Karpas-422 (cell line): ENCODE results near the gene P2RX3. TPM values are rescaled to one million over a fixed set of nuclear protein-coding genes. Genes with fewer than 3 reads are reported as not detected.

Source experiments
- DNase-seq: peaks from one replicate; pipeline ENCODE4 v3.0.0-alpha.2; 2015
- H2AFZ ChIP-seq: fragments of 200-600 bp; sonication (generic); 2 replicates; pipeline ENCODE4 v1.6.1; 2014; ENCODE audit warnings: antibody characterized with exemption, low read length, mixed read lengths
- H3K27ac ChIP-seq: fragments of 200-600 bp; sonication (generic); 2 replicates; pipeline ENCODE4 v1.5.1; 2014; ENCODE audit warnings: mild to moderate bottlenecking, low read length, moderate library complexity
- H3K27me3 ChIP-seq: fragments of 200-600 bp; sonication (generic); 2 replicates; pipeline ENCODE4 v1.6.1; 2014; ENCODE audit warnings: low read length, mixed read lengths
- H3K36me3 ChIP-seq: fragments of 200-600 bp; sonication (generic); 2 replicates; pipeline ENCODE4 v1.6.1; 2014; ENCODE audit warnings: low read length, mixed read lengths; ENCODE audit not compliant: insufficient read depth
- H3K4me1 ChIP-seq: fragments of 200-600 bp; sonication (generic); 2 replicates; pipeline ENCODE4 v1.6.1; 2014; ENCODE audit warnings: mild to moderate bottlenecking, low read length, mixed read lengths
- H3K4me2 ChIP-seq: fragments of 200-600 bp; sonication (generic); 2 replicates; pipeline ENCODE4 v1.6.1; 2014; ENCODE audit warnings: low read length, low read depth, mild to moderate bottlenecking; ENCODE audit not compliant: poor library complexity, severe bottlenecking
- H3K4me3 ChIP-seq: fragments of 200-600 bp; sonication (generic); 2 replicates; pipeline ENCODE4 v1.5.1; 2014; ENCODE audit warnings: mild to moderate bottlenecking, antibody characterized with exemption, low read length, mixed read lengths
- H3K79me2 ChIP-seq: fragments of 200-600 bp; sonication (generic); 2 replicates; pipeline ENCODE4 v1.6.1; 2014; ENCODE audit warnings: mild to moderate bottlenecking, low read length, mixed read lengths
- H3K9ac ChIP-seq: fragments of 200-600 bp; sonication (generic); 2 replicates; pipeline ENCODE4 v1.6.0; 2014; ENCODE audit warnings: low read length
- H3K9me2 ChIP-seq: fragments of 200-600 bp; sonication (generic), shearing (Covaris generic); replicated peaks from 2 replicates; pipeline ENCODE4 v1.6.0; 2014; ENCODE audit warnings: mild to moderate bottlenecking, low read length, moderate library complexity; ENCODE audit not compliant: insufficient read depth
- H3K9me3 ChIP-seq: fragments of 300-700, 200-600 bp; sonication (generic); 2 replicates; pipeline ENCODE4 v1.6.1; 2014; ENCODE audit warnings: low read length, mixed read lengths
- H4K20me1 ChIP-seq: fragments of 200-600 bp; sonication (generic); 2 replicates; pipeline ENCODE4 v1.6.1; 2014; ENCODE audit warnings: mild to moderate bottlenecking, antibody characterized with exemption, low read length, low read depth; ENCODE audit not compliant: insufficient read depth
- total RNA-seq: library from RNA; depleted of rRNA; stranded (reverse); fragments of >200 nt; shearing (Covaris generic); gene quantifications from 2 replicates; pipeline ENCODE4 v1.2.3, GENCODE V29; 2014; ENCODE audit warnings: low replicate concordance

Gene P2RX3
- total RNA-seq, 1 experiment from 2014 or later: not detected

GRCh38 chr11:57307666-57308270 is 30.4 kb upstream of the P2RX3 start:
- H3K27ac ChIP-seq: no peak overlapping the region
- H3K4me1 ChIP-seq: peaks cover 3% of the 10 kb centered on the region
- H3K27me3 ChIP-seq: no peaks in the 10 kb centered on the region
- H3K9me3 ChIP-seq: no peaks in the 10 kb centered on the region
- no peak overlapping the region for H3K4me3 ChIP-seq
- no peaks in the 10 kb centered on the region for H3K79me2 ChIP-seq
- no peaks in the 10 kb centered on the region; the same call in 1 of the 2 replicates for H3K36me3 ChIP-seq
- DNase-seq: no peak
- H3K4me2 ChIP-seq: no peak overlapping the region
- no peaks in the 10 kb centered on the region for H4K20me1 ChIP-seq
- no peaks in the 10 kb centered on the region for H3K9me2 ChIP-seq
- no peak overlapping the region for H3K9ac ChIP-seq
- H2AFZ ChIP-seq: no peak overlapping the region

GRCh38 chr11:57308426-57309060 is 29.6 kb upstream of the P2RX3 start:
- Histone ChIP-seq H3K4me1 (peaks cover 3% of the 10 kb centered on the region), H2AFZ (no peak overlapping the region), H3K4me3 (no peak overlapping the region), H4K20me1 (no peaks in the 10 kb centered on the region), H3K9ac (no peak overlapping the region), H3K36me3 (no peaks in the 10 kb centered on the region), H3K4me2 (no peak overlapping the region), H3K79me2 (no peaks in the 10 kb centered on the region), H3K27me3 (no peaks in the 10 kb centered on the region), H3K27ac (no peak overlapping the region), H3K9me2 (no peaks in the 10 kb centered on the region), H3K9me3 (no peaks in the 10 kb centered on the region)
- no peak for DNase-seq

DNA sequence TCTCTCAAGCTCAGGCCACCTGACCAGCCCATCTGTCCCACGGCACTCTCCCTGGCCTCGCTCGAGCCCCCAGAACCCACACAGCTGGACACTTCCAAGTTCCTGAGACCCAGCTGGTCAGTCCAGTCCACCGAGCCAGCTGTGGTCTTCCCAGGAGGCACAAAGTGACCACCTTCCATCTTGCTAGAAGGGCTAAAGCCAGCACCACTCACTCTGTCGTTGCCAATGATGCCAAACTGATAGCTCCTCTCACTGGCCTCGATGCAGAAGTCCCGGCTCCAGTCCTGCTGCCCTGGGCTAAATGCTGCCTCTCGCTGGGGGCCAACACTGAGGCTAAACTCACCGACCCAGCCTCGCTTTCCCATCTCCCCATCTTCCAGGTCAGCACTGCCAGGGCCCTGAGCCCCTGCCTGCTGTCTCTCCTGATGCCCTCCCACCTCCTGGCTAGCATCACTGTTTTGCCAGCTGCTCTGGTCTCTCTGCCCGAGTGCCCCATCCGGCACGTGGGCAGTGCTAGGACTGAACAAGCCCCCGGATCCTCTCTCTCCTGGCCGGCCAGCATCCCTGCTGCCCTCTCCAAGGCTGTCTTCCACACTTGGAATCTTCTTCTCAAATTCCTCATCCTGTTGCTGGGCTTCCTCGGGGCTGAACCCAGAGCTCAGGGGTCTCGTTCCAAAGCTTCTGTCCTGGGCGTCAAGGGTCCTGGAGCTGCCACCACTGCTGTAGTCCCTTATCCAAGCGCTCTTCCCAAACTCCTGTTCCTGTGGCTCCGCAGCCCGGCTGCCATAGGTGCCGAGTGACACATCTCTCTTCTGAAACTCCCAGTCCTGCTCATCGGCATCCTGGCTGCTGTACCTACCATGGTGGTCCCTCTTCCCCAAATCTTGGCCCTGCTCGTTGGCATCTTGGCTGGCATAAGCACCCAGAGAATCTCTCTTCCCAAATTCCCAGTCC is 28.8 kb upstream of the P2RX3 start:
- H3K9me2 ChIP-seq: no peaks in the 10 kb centered on the region
- H3K27me3 ChIP-seq: no peaks in the 10 kb centered on the region
- no peak overlapping the region for H3K27ac ChIP-seq
- no peaks in the 10 kb centered on the region for H3K9me3 ChIP-seq
- no peak overlapping the region for H3K4me2 ChIP-seq
- H3K36me3 ChIP-seq: no peaks in the 10 kb centered on the region
- H2AFZ ChIP-seq: no peak overlapping the region
- H3K4me3 ChIP-seq: no peak overlapping the region
- H4K20me1 ChIP-seq: no peaks in the 10 kb centered on the region
- H3K79me2 ChIP-seq: no peaks in the 10 kb centered on the region
- peaks cover 3% of the 10 kb centered on the region for H3K4me1 ChIP-seq
- no peak for DNase-seq
- H3K9ac ChIP-seq: no peak overlapping the region

DNA sequence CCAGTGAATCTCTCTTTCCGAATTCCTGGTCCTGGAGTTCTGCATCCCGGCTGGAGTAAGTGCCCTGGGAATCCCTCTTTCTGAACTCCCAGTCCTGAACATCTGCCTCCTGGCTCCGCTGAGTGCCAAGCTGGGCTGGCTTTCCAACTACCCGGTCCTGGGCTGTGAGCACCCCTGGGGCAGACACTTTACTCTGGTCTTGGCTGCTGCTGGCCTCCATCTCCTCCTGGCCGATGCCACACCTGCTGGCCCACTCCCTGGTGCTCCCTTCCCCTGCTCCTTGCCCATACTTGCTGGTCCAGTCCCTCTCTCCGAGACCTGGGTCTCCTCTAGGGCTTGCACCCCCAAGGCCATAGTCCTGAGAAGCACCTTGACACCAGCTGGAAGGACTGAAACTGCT is 28.1 kb upstream of the P2RX3 start:
- no peaks in the 10 kb centered on the region for H3K36me3 ChIP-seq
- H4K20me1 ChIP-seq: no peaks in the 10 kb centered on the region
- H3K4me1 ChIP-seq: peaks cover 3% of the 10 kb centered on the region
- no peak overlapping the region for H3K9ac ChIP-seq
- H3K9me2 ChIP-seq: no peaks in the 10 kb centered on the region
- H3K27ac ChIP-seq: no peak overlapping the region
- H3K4me2 ChIP-seq: no peak overlapping the region
- no peak overlapping the region for H2AFZ ChIP-seq
- no peak for DNase-seq
- H3K9me3 ChIP-seq: no peaks in the 10 kb centered on the region
- H3K27me3 ChIP-seq: no peaks in the 10 kb centered on the region
- H3K79me2 ChIP-seq: no peaks in the 10 kb centered on the region
- H3K4me3 ChIP-seq: no peak overlapping the region

GRCh38 chr11:57310630-57311086 is 27.5 kb upstream of the P2RX3 start:
- no peaks in the 10 kb centered on the region for H3K27me3 ChIP-seq
- no peaks in the 10 kb centered on the region for H3K79me2 ChIP-seq
- no peaks in the 10 kb centered on the region for H4K20me1 ChIP-seq
- no peak overlapping the region for H3K27ac ChIP-seq
- H3K36me3 ChIP-seq: no peaks in the 10 kb centered on the region
- H3K9me3 ChIP-seq: no peaks in the 10 kb centered on the region
- H3K4me3 ChIP-seq: no peak overlapping the region
- peaks cover 3% of the 10 kb centered on the region for H3K4me1 ChIP-seq
- no peak for DNase-seq
- H3K4me2 ChIP-seq: no peak overlapping the region
- no peaks in the 10 kb centered on the region for H3K9me2 ChIP-seq
- no peak overlapping the region for H3K9ac ChIP-seq
- no peak overlapping the region for H2AFZ ChIP-seq

DNA sequence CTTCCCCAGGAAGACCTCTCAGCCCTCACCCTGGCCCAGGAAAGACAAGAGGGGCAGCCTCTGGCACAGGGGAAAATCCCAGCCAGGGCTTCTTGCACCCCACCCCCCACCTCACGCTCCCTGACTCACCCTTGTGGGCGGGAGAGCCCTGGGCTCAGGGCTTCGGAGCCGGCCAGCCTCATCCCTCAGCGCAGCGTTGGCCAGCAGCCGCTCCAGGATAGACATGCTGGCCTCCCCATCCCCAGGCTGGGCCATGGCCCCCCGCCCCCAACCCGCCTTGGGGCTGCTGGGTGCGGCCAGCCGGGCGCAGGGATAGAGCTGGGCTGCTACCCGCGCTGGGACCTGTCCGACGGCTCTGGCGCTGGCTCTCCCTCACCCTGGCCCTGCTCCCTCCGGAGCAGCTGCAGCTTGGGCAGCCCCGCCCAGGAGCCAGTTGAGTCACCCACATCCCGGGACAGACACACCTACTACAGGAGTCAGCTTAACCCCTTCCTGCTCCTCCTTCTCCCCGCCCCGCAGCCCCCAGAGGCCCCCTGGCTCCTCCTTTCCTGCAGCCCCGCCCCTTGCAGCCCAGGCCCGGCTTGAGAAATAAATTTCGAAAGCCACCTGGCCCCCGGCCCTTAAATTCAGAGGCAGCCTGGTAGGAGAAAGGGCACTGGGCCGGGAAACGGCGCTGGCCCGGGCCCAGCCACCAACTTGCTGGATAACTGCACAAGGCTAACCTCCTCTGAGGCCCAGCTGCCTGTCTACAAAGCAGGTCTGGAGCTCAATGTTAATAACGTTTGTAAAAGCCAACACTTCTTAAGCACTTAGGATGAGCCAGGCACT is 26.8 kb upstream of the P2RX3 start:
- DNase-seq: no peak
- Histone ChIP-seq H3K9me3 (no peaks in the 10 kb centered on the region), H3K27me3 (no peaks in the 10 kb centered on the region), H3K4me3 (no peak overlapping the region), H3K36me3 (no peaks in the 10 kb centered on the region), H3K4me1 (peaks cover 3% of the 10 kb centered on the region), H3K4me2 (no peak overlapping the region), H3K79me2 (no peaks in the 10 kb centered on the region), H3K9me2 (no peaks in the 10 kb centered on the region), H2AFZ (no peak overlapping the region), H3K27ac (no peak overlapping the region), H3K9ac (no peak overlapping the region), H4K20me1 (no peaks in the 10 kb centered on the region)

GRCh38 chr11:57312511-57313021 is 25.6 kb upstream of the P2RX3 start:
- Histone ChIP-seq H3K79me2 (no peaks in the 10 kb centered on the region), H3K27me3 (no peaks in the 10 kb centered on the region), H3K9me3 (no peaks in the 10 kb centered on the region), H3K9me2 (no peaks in the 10 kb centered on the region), H3K4me2 (no peak overlapping the region), H3K36me3 (peaks cover 3% of the 10 kb centered on the region; the same call in 1 of the 2 replicates), H3K9ac (no peak overlapping the region), H4K20me1 (no peaks in the 10 kb centered on the region), H3K4me3 (no peak overlapping the region), H3K27ac (no peak overlapping the region), H2AFZ (no peak overlapping the region), H3K4me1 (peaks cover 3% of the 10 kb centered on the region)
- DNase-seq: no peak
